HepG2 (cell line): ENCODE measurements around the gene RGL1. TPM values are rescaled to one million over a fixed set of nuclear protein-coding genes. Genes with fewer than 3 reads are reported as not detected.

Experiments
- AKAP8 ChIP-seq: sonication (generic); formaldehyde crosslinking; IDR thresholded peaks from 2 replicates; pipeline ENCODE4 v1.5.1; 2020; ENCODE audit warnings: mild to moderate bottlenecking, missing genetic modification reagents
- ATAD3A ChIP-seq: sonication (generic); formaldehyde crosslinking; IDR thresholded peaks from 2 replicates; pipeline ENCODE4 v1.4.0; 2020; ENCODE audit warnings: missing genetic modification reagents
- CBX1 ChIP-seq: IDR thresholded peaks from one replicate; pipeline ENCODE4 v1.6.1; 2016; ENCODE audit warnings: antibody characterized with exemption, low read depth
- CSRNP1 ChIP-seq: sonication (generic); formaldehyde crosslinking; IDR thresholded peaks from 2 replicates; pipeline ENCODE4 v1.8.1; 2023; ENCODE audit warnings: mild to moderate bottlenecking, missing genetic modification reagents
- DZIP1 ChIP-seq: sonication (generic); formaldehyde crosslinking; IDR thresholded peaks from 2 replicates; pipeline ENCODE4 v1.5.0; 2020; ENCODE audit warnings: mild to moderate bottlenecking, missing genetic modification reagents
- GABPB1 ChIP-seq: IDR thresholded peaks from 2 replicates; pipeline ENCODE4 v1.6.1; 2016; ENCODE audit warnings: mild to moderate bottlenecking, missing genetic modification reagents, moderate library complexity, missing compliant biosample characterization
- IKZF5 ChIP-seq: IDR thresholded peaks from 2 replicates; pipeline ENCODE4 v1.6.1; 2018; ENCODE audit warnings: missing genetic modification reagents, mild to moderate bottlenecking, missing compliant biosample characterization
- KLF6 ChIP-seq: IDR thresholded peaks from 2 replicates; pipeline ENCODE4 v1.8.0; 2016; ENCODE audit warnings: missing biosample characterization, missing genetic modification reagents
- MEIS2 ChIP-seq: sonication (generic); formaldehyde crosslinking; IDR thresholded peaks from 2 replicates; pipeline ENCODE4 v1.9.0; 2021; ENCODE audit warnings: mild to moderate bottlenecking, missing genetic modification reagents
- MNT ChIP-seq: fragments of 450-650 bp; IDR thresholded peaks from 2 replicates; pipeline ENCODE4 v1.6.1; 2016
- NCOA2 ChIP-seq: sonication (generic); formaldehyde crosslinking; IDR thresholded peaks from 2 replicates; pipeline ENCODE4 v1.8.0; 2022; ENCODE audit warnings: inconsistent platforms
- SALL2 ChIP-seq: sonication (generic); formaldehyde crosslinking; IDR thresholded peaks from 2 replicates; pipeline ENCODE4 v1.8.1; 2023; ENCODE audit warnings: mild to moderate bottlenecking, missing genetic modification reagents, inconsistent platforms
- SNRNP70 ChIP-seq: fragments of 200-400 bp; formaldehyde crosslinking; IDR thresholded peaks from 2 replicates; pipeline ENCODE4 v1.6.1; 2017; ENCODE audit warnings: mild to moderate bottlenecking, low read depth, low read length, moderate library complexity
- TP53 ChIP-seq: sonication (generic); formaldehyde crosslinking; conservative IDR thresholded peaks from 2 replicates; pipeline ENCODE4 v1.4.0; 2020; ENCODE audit warnings: missing genetic modification reagents
- ZBTB14 ChIP-seq: sonication (generic); formaldehyde crosslinking; IDR thresholded peaks from 2 replicates; pipeline ENCODE4 v1.4.0; 2020; ENCODE audit warnings: missing genetic modification reagents
- ZBTB2 ChIP-seq: sonication (generic); formaldehyde crosslinking; IDR thresholded peaks from 2 replicates; pipeline ENCODE4 v1.8.0; 2022; ENCODE audit warnings: low read depth, missing genetic modification reagents
- ZFYVE20 ChIP-seq: sonication (generic); formaldehyde crosslinking; IDR thresholded peaks from 2 replicates; pipeline ENCODE4 v1.8.0; 2023; ENCODE audit warnings: low read depth, mild to moderate bottlenecking, moderate library complexity, missing genetic modification reagents, borderline replicate concordance
- ZNF296 ChIP-seq: sonication (generic); formaldehyde crosslinking; conservative IDR thresholded peaks from 2 replicates; pipeline ENCODE4 v1.5.0; 2020; ENCODE audit warnings: mild to moderate bottlenecking, missing genetic modification reagents
- ZNF674 ChIP-seq: sonication (generic); formaldehyde crosslinking; IDR thresholded peaks from 2 replicates; pipeline ENCODE4 v1.5.0; 2020; ENCODE audit warnings: low read depth, mild to moderate bottlenecking, missing genetic modification reagents
- ZNF839 ChIP-seq: sonication (generic); formaldehyde crosslinking; IDR thresholded peaks from 2 replicates; pipeline ENCODE4 v1.4.0; 2020; ENCODE audit warnings: missing genetic modification reagents, mild to moderate bottlenecking, borderline replicate concordance
- polyA plus RNA-seq, 8 experiments: library from polyadenylated mRNA; depleted of rRNA in 3 of 8; stranded (reverse) in 7 of 8; unstranded in 1 of 8; fragments of >200 nt; fragmentation: Illumina TruSeq in 4 of 8; extraction: Trizol in 4 of 8; gene quantifications; 2 replicates each; pipeline versions ENCODE4 v1.2.1 to v1.2.3, GENCODE V29; 2011 to 2016; ENCODE audit warnings: low read depth in 4 of 8, missing spikeins in 1 of 8, mixed read lengths in 1 of 8; ENCODE audit not compliant: insufficient read depth in 1 of 8
- total RNA-seq, 5 experiments: library from RNA; depleted of rRNA; stranded (reverse); fragments of >200 nt; fragmentation: Illumina TruSeq; extraction: Trizol; gene quantifications; 2 replicates each; pipeline ENCODE4 v1.2.3, GENCODE V29; 2016; ENCODE audit warnings: low read depth in 1 of 5

The RGL1 gene
- total and polyA plus RNA-seq, 2 of the 13 experiments (the other 11 are each of a cell fraction or from before 2014, with no cell fraction given), result 3.5 to 4.7 TPM

- TF ChIP-seq IKZF5 (CRISPR knock-in tag) (0 out of 2 replicates have a peak, but pooled peaks have one; percentile 37), ZNF674 (CRISPR knock-in tag) (no peak), ZBTB14 (CRISPR knock-in tag) (no peak), SNRNP70 (no peak), AKAP8 (CRISPR knock-in tag) (no peak), CBX1 (no peak), NCOA2 (CRISPR knock-in tag) (peak; percentile 58; the same call in 1 of the 2 replicates), CSRNP1 (CRISPR knock-in tag) (no peak), ZNF296 (CRISPR knock-in tag) (no peak), SALL2 (CRISPR knock-in tag) (no peak), KLF6 (CRISPR knock-in tag) (no peak), ATAD3A (CRISPR knock-in tag) (no peak), ZBTB2 (CRISPR knock-in tag) (no peak), ZNF839 (CRISPR knock-in tag) (no peak), ZFYVE20 (CRISPR knock-in tag) (no peak), GABPB1 (CRISPR knock-in tag) (no peak), MEIS2 (peak; percentile 54; the same call in 1 of the 2 replicates), MNT (no peak), DZIP1 (CRISPR knock-in tag) (no peak), TP53 (no peak)
Observed at GRCh38 chr1:183841950-183842794, 37.3 kb downstream of the RGL1 start (continued).
